ENCODE results near the gene ROM1.

The ROM1 gene

GRCh38 chr11:62588966-62589637 is 24.0 kb upstream of the ROM1 start:
- no peak for DNase-seq

- DNase-seq, result peak; percentile 99
Observed at GRCh38 chr11:62591448-62592145, 21.5 kb upstream of the ROM1 start, which contains the start of gene TUT1. Gene TUT1 (minus strand): TSS chr11:62591523. CDS start chr11:62591485, 38 bp downstream.

GRCh38 chr11:62592146-62592815 is 20.8 kb upstream of the ROM1 start:
- DNase-seq, result no peak

GRCh38 chr11:62592989-62593421 is 20.1 kb upstream of the ROM1 start:
- DNase-seq, result no peak

GRCh38 chr11:62593434-62594044 is 19.5 kb upstream of the ROM1 start:
- DNase-seq, result peak; percentile 69

DNA sequence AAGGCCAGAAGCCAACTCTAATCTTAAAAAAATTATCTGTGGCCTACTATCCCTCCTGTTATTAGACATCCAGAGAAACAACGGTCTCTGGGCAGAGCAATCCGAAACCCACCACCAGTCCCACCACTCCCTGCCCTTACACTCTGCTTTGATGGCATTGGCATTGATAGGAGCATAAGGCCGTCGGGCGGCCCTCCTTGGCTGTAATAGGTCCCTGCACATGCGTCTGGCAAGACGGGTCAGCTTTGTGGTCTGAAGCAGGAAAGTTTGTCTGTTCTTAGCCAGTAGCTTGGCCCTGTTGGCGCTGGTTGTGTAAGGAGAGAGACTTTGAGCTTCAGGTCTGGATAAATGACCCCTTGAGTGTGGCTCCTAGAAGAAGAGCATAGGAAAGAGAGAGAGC is 17.9 kb upstream of the ROM1 start:
- DNase-seq, result no peak

- peak; percentile 97 for DNase-seq
Observed at GRCh38 chr11:62599069-62599696, 13.9 kb upstream of the ROM1 start.

GRCh38 chr11:62599901-62600300 is 13.2 kb upstream of the ROM1 start:
- DNase-seq, result no peak

DNA sequence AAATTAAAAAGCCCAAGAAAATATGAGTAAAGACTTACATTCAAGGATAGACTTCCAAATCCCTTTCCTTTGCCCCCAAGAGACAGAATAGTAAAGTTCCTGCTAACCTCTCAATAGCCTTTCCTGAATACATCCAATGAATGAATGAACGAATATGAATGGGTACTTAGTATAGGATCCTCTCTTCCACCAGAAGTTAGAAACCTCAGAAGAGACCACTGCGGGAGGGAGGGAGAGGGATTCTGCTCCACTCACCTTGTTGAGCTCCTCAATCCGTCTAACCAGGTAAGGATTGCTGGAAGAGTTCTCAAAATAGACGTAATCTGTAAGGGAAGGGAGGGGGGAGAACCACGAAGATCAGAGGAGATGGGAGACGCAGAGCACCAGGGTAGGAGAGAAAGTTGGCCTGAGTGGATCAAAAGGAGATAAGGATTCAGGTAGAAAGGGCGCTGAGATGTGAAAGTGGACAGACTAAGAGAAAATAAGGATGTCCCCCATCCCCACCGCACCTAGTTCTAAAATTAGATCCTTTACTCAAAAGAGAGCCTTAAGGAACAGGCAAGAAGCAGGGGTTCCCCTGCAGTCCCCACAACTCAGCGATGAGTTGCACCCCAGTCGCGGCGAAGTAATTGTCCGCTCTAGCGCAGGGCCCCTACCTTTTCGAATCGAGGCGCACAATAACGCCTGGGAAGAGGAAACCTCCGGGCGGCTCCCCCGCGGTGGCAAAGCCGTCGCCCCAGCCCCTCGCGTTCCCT is 12.5 kb upstream of the ROM1 start:
- no peak for DNase-seq

- peak; percentile 44 for DNase-seq
Observed at GRCh38 chr11:62601122-62601371, 12.0 kb upstream of the ROM1 start.

GRCh38 chr11:62601372-62602140 is 11.5 kb upstream of the ROM1 start, which contains the start of gene MTA2:
Gene MTA2 (minus strand): TSS chr11:62601865. CDS start chr11:62601450, 415 bp downstream.
- DNase-seq, result peak; percentile 96

- DNase-seq, result peak; percentile 11
Observed at GRCh38 chr11:62602141-62603071, 10.7 kb upstream of the ROM1 start.

DNA sequence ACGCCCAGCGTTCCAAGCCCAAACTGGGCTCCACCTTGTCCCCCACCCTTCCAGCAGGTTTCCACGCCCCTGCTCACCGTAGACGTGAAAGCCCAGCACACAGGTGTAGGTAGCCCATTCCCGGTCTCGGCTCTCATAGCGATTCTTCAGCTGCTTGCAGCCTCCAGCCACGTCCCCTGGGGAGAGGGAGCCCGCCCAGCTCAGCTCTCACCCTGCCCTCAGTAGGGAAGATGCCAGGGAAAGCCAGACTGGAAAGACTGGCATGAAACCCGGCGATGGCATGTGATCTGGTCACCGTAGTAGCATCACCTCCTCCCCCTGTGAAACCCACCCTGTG is 10.0 kb upstream of the ROM1 start:
- no peak for DNase-seq

GRCh38 chr11:62603776-62604299 is 9.2 kb upstream of the ROM1 start:
- DNase-seq, result no peak

- no peak for DNase-seq
Observed at GRCh38 chr11:62604460-62605120, 8.5 kb upstream of the ROM1 start.

GRCh38 chr11:62605467-62605866 is 7.6 kb upstream of the ROM1 start:
- DNase-seq, result no peak

GRCh38 chr11:62605902-62606301 is 7.2 kb upstream of the ROM1 start:
- DNase-seq, result no peak

DNA sequence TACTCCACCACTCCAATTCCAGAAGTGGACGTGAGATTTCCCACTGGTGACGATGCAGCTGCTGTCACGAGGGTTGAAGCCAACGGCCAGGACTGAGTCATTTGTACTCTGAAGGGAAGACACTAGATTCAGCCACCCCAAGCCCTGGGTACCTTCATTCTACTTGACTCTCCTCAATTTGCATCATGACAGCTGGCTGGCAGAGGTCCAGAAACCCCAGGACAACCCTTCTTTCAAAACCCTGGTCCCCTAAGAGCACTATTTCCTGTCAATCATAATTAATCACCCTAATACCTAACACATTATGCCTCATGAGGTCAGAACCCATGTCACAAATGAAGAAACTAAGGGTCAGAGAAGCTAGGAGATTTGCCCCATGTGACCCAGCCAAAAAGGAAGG is 5.3 kb upstream of the ROM1 start:
- no peak for DNase-seq

- no peak for DNase-seq
Observed at GRCh38 chr11:62608776-62609175, 4.3 kb upstream of the ROM1 start.

GRCh38 chr11:62610403-62610802 is 2.7 kb upstream of the ROM1 start:
- no peak for DNase-seq
